Right hindlimb (tissue), 1 donor: ENCODE data around the gene ABCA3.
"Not testable (repeated sequence)": the region's sequence is repeated elsewhere in the genome, so short reads cannot be mapped to it uniquely, and the experiment has no call there.

Source experiments
- DNase-seq: peaks from one replicate; pipeline ENCODE4 v3.0.0-alpha.2; 2018

ABCA3 gene

DNA sequence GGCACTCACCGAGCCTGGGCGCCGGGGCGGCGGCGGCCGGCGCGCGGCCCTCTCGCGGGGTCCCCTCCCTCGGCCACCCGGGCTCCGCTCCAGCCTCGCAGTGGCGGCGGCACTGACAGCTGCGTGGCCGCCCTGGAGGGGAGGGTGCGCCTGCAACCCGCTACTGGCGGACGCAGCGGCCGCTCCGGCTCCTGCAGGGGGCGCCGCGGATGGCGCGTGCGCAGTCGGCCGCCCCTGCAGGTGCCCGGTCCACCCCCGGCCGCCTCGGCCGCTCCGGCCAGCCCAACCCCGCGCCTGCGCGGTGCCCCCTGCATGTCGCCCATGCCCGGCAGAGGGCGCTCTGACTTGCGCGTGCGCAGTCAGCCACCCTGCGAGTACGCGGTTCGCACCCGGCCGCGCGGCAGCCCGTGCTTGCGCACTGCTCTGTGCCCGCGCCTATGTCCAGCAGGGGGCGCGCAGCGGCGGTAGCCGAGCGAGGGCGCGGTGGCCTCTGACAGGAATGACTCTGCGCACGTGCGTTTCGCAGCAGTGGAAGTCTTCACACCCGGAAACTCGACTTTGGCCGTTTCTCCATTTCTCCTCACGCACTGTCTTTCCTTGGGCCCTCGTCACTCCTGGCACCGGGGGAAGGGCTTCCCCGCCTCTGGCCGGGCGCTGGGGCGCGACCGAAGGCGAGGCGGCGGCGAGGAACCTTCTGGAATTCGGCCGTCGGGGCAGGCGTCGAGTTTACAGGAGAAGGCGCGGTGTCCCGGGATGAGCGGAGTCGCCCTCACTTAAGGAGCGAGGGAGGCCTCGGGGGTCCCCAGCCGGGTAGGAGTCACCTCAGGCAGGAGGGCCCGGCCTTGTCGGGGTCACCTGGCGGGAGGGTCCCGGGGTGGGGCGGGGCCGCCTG, at the start of gene ABCA3:
ABCA3 (minus strand) TSS at position 165 of the 892 bp plus-strand sequence. CDS start 14,262 bp downstream, outside the sequence.
- DNase-seq = peak; percentile 98

DNA sequence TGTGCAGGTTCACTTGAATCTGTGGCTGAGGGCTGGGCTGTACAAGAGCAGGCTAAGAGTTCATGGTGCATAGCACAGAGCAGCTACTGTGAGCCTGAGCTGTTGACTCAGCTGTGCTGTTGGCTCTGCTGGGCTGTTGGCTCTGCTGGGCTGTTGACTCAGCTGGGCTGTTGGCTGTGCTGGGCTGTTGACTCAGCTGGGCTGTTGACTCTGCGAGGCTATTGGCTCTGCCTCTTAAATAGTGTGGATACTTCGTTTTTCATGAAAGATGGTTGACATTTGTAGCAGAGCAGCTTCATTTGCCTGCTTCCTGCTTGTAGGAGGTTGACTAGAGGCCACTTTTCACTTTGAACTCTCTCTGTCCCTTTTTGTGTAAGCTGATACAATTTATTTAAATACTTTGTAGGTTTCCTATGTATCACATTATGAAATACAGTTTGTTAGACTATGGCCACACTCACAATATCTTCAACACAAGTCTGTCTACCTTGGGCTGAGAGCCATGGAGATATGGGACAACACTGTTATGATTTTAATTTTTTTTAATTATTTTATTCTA, 48.4 kb upstream of the ABCA3 start:
- no peak for DNase-seq

DNA sequence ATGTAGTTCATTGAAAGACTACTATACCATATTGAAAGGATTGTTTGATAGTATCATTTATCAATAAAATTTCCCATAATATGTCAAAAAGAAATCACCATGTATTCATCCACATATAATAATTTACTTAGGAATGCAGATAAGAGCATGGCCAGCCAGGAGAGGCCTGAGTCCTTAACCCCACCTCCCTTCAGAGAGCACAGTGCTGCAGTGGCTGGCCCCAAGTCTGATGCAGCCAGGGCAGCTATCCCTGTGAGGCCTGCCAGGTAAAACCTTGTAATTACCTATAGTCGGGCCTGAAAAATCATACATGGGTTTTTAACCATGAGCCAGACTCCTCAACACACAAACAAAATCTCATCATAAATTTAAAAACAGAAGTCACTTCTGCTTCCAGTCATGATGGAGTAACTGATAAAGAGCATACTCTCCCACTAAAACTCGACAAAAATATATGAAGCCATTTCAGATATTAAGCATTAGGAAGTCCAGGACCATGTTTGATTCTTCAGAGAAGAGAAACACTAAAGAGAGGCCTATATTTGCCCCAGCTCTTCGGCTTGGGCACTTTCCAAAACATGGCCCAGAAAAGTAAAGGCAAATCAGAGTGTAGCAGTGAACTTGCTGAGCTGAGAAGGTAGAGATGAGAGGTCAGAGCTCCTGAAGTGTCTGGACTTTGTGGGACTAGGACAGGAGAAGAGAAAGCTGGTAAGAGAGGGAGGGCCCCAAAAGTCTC, 47.8 kb upstream of the ABCA3 start:
- DNase-seq = no peak

DNA sequence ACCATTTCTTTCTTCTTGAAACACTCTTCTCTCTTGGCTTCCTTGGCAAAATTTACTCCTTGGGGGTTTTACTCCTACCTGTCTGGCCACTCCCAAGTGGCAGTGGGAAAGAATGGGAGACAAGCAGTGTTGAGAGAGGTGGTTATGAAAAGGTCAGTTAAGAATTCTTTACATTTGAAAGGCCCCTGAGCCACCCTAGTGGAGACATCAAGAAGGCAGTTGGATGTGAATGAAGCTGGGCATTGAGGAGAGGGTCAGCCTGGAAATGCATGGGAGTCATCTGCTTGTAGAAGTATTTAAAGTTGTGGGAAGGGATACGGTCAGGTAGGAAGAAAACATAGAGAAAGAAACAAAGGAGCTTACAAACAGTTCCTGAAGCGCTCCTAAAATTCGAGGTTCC, 46.5 kb upstream of the ABCA3 start:
- DNase-seq = no peak

DNA sequence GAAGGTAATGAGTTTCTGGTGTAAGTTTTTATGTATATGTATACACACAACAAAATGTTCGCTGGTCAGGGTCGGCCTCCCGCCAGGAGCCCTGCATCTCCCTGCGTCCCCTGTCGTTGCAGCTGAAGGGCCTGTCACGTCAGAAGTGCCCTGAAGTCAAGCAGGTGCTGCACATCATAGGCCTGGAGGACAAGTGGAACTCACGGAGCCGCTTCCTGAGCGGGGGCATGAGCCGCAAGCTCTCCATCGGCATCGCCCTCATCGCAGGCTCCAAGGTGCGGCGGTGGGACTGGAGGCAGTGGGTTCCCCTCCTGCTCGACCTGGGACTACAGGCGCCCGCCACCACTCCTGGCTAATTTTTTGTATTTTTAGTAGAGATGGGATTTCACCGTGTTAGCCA, 45.5 kb upstream of the ABCA3 start:
- DNase-seq = not testable (repeated sequence)

DNA sequence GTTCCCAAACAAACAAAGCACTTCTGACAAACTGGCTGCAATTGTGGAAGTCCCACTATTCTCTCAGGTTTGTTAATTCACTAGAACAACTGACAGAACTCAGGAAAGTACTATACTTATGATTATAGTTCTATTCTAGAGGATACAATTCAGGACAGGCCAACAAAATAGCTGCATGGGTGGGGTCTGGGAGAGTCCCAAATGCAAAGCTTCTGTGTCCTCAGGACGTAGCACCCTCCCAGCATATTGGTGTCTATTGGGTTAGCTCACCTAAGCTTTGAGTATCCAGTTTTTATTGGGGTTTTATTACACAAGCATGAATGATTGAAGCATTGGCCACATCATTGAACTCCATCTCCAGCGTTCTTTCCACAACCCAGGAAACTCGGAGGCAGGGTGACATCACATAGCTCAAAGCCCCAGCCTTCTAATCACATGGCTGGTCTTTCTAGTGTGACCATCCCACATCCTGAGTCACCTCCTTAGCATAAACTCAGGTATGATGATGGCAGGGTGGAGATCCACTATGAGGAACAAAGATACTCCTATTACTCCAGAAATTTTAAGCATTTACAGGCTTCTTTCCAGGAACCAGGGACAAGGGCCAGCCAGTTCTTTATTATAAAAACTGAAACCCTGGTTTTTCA, 44.8 kb upstream of the ABCA3 start:
- DNase-seq = no peak

DNA sequence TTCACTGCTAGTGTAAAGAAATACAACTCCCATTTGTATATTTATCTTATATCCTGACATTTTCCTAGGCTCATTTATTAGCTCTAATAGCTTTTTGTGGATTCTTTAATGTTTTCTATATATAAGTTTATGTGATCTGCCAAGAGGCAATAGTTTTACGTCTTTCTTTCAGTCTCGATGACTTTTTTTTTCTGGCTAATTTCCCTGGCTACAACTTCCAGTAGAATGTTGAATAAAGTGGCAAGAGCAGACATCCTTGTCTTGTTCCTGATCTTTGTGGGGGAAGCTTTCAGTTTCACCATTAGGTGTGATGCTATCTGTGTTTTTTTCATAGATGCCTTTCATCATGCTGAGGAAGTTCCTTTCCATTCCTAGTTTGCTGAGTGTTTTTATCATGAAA, 43.9 kb upstream of the ABCA3 start:
- DNase-seq = no peak

DNA sequence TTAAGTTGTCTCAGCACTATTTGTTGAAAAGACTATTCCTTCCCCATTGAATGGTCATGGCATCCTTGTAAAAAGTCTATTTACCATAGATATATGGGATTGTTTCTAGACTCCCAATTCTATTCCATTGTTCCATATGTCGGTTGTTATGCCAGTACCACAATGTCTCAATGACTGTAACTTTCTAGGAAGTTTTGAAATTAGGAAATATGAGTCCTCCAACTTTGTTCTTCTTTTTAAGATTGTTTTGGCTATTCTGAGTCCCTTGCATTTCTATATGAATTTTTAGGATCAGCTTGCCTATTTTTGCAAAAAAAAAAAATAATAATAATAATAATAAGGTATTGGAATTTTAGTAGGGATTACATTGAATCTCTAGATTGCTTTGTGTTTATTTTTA, 43.0 kb upstream of the ABCA3 start:
- no peak for DNase-seq

DNA sequence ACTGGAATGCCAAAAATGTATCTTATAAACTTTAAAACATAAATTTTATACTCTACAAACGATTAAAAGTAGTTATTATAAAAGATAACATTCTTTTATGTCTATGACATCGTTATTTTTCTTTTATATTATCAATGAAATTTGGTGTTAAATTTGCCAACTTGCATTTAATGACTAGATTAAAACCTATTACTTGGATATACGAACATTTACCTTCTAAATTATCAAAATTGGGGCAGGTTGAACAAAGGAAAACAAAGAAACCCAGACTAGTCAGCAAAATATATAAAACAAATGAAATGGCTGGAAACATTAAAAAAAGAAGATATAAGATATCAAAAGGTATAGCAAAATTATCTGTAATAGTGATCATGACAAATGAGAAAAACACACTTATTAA, 34.1 kb upstream of the ABCA3 start:
- no peak for DNase-seq

DNA sequence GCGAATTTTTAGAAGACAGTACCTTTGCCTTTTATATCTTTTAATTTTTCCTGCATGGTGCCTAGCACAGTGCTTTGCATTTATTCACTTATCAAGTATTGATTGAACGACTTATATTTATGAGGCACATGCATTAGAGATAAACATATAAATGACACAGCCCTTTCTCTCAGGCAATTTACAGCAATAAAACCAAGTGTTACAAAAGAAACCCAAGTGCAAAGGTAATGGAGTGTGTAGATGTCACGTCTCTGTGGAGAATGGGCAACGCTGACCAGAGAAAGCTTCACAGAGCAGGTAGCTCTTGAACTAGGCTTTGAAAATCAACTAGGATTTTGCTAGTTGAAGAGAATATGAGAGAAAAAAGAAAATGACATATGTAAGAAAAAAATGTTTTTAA, 32.6 kb upstream of the ABCA3 start:
- DNase-seq = no peak

DNA sequence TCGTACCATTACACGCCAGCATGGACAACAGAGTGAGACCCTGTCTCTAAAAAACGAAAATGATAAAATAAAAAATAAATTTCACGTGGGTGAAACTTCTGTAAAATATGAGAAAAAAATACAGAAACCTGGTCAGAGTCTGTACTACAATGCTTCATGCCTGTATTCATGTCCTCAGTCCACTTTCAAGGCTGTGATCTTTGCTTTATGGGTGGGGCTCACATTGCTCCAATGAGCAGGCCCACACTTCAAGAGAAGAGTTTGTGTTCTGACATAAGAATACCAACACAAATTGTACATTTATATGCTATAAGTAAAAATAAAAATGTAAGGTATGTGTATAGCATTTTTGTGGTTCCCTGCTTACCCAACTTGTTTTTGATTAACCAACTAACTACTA, 32.2 kb upstream of the ABCA3 start:
- no peak for DNase-seq

DNA sequence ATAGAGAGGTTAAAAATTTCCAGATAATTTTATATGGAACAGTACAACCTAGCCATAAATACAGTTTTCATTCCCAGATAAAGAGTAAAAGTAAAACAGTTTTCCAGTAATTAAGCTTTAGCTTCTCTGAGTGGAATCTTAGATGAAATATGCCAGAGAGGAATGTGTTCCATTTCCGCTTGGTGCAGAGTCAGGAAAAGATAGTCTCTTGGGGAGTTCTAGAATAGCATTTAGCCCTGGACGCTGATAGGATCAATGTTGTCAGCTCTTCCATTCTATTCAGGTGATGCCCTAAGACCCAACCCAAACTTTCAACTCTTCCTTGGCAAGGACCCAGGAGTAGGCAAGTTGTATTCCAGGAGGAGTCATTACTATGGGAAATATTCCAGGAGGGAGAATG, 30.9 kb upstream of the ABCA3 start:
- DNase-seq = peak; percentile 24

DNA sequence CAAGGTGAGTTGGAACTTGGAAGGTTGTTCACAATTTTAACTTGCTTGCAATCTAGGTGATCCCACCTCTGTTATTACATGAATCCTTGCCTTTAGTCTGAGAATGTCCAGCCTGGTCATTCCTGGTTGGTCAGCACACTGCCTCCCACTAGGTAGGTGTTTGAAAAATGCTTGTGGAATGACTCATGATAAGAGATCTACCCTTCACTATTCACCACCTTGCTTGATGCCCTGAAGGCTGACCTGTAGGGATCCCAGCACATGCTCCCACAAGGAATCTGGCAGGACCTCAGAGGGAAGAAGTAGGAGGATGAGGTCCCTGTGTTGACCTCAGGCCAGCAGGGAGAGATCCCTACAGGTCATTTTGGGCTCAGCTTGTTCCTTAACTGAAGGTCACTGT, 30.2 kb upstream of the ABCA3 start:
- DNase-seq = no peak

DNA sequence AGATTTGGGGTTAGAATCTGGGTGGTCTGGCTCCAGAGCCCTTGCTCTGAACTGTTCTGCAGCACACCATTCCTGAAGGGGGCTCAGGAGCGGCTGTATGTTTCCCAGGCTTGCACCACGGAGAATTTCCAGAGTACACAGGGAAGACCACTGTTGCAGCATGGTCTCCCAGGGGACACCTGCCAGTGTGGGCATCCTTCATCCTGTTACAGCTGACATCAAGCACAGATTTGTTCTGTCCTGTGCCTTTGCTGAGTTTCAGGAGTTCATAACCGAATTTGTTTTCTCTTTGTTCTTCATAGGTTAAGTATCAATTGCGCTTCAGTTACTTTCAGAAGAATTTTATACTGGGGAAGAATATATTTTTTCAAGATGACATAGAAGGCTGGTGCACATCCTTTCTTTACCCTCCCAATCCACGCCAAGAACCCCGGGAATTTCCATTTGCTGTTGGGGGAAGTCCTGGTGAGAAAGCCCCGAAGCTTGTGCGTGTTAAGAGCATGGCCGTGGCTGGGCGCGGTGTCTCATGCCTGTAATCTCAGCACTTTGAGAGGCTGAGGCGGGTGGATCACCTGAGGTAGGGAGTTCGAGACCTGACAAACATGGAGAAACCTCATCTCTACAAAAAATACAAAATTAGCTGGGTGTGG, 26.3 kb upstream of the ABCA3 start:
- DNase-seq = no peak

DNA sequence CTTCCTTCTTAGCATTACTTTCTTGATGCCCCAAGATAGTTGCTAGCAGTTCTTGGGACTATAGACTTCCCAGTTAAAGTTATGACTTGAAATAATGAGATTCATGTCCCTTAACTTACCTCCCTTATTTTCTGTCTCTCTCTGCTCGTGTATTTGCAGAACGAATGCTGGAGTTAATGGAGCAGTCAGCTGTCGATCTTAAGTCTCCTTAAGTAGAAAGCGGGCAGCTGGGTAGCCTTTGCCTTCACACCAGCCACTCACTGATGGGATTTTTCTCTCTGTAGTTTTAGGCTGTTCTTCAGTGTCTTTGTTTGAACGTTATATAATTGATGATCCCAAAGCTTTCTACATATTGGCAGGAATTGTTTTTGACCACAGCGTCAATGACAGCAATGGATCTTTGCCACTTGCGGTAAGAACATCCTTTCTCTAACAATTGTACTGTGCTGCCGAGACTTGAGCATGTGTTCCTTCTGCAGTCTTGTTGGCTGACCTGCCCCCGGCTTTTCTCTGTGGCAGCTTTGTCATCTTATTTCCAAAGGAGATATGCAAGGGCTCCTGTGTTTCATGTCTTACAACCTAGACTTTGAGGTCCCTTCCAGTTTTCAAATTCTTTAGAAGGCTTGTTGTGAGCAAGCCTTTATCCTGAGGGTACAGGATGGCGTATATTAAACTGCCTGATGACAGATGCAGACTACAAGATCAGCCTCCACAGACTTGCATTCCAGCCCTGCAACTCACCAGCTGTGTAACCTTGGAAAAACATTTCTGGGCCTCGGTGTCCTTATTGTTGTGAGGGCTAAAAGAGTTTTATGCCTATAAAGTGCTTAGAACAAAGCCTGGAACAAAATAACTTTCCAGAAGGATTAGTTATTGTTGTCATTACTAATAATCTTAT, 25.1 kb upstream of the ABCA3 start:
- no peak for DNase-seq

DNA sequence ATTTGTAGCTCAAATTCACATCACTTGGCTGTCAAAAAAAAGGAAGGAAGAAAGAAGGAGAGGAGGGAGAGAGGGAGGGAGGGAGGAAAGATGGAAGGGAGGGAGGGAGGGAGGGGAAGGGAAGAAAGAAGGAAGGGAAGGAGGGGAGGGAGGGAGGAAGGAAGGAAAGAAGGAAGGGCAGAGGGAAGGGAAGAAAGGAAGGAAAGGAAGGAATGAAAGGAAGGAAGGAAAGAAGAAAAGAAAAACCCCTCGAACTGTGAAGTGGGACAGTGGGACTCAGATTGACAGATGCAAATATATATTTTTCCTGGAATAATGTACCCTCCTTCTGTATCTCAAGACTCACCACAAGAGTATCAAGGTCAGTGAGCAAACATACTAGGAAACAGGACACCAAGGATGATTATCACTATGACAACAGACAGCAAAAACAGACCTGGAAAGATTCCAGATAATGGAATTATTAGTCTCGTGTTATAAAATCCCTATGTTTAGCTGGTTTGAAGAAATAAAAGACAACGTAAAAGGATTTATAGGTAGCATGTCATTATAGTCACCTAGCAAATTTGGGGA, 24.2 kb upstream of the ABCA3 start:
- no peak for DNase-seq

DNA sequence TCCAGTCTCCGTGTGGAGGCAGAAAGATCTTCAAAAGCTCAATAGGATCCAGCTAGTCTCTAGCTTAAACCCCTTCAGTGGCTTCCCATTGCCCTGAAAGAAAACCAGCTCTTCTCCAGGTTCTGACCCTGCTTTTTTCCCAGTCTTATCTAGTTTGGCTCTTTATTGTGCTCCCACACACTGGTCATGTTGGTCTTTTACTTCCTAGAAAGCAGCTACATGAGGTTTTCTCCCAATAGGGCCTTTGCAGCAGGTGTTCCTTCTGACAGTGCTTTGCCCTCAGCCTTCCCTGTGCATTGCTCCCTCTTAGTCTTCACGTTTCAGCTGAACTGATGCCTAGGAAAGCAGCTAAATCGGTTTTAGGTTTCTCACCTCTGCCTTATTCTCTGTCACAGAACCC, 21.7 kb upstream of the ABCA3 start:
- DNase-seq = no peak

DNA sequence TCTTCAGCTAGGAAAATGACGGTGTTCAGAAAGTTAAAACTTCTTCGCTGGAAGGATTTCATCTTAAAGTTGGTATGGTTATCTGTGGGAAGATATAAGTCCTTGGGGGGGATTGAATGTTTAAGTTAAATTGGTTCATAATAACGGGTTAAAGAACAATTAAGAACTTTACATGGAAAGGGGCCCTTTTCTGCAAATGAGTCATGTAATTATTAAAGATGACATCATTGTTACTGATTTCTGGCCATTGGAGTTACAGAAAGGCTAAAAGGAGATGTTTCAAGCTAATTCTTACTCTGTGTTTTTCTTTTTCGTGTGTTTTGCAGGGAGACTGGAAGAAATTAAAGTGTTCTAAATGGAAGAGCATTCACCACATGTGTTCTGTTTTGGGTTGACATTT, 20.6 kb upstream of the ABCA3 start:
- no peak for DNase-seq

DNA sequence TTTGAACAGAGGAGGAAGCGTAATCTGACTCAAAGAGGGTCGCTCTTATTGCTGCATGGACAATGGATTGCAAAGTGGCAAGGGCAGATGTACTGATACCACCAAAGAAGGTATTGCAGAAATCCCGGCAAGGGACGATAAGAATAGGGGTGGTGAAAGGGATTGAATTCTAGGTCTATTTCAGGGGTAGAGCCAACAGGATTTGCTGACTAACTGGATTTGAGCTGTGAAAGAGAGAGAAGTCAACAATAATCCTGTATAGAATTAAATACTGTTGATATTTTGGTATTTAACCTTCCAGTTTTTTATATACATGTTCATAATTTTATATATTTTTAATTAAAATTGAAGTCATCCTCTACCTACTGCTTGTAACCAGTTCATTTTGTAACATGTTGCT, 19.4 kb upstream of the ABCA3 start:
- no peak for DNase-seq

DNA sequence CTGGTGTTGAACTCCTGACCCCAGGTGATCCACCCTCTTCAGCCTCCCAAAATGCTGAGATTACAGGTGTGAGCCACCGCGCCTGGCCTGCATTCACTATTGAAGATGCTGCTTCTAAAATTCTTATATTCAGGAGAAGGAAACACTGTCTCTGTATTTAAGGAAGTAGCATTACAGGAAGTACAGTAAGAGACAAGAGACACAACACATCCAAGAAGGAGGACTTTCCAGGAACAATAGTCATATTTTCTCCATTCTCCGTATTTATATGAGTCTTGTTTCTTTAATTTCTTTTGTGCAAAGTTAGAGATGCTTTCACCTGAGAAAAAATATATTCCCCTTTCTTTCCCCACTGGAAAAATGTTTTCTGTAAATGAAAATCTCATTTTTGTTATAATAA, 18.3 kb upstream of the ABCA3 start:
- DNase-seq = no peak

DNA sequence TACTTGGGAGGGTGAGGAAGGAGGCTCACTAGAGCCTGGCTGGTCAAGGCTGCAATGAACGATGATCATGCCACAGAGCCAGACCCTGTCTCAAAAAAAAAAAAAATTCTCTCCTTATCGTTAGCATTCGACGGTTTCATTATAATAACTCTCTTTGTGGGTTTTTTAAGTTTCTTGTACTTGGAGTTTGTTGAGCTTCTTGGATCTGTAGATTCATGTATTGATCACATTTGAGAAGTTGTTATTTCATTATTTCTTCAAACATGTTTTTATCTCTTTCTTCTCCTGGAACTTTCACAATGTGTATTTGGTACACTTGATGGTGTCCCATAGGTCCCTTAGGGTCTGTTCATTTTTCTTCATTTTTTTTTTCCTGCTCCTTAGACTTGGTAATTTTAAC, 16.8 kb upstream of the ABCA3 start:
- DNase-seq = no peak

DNA sequence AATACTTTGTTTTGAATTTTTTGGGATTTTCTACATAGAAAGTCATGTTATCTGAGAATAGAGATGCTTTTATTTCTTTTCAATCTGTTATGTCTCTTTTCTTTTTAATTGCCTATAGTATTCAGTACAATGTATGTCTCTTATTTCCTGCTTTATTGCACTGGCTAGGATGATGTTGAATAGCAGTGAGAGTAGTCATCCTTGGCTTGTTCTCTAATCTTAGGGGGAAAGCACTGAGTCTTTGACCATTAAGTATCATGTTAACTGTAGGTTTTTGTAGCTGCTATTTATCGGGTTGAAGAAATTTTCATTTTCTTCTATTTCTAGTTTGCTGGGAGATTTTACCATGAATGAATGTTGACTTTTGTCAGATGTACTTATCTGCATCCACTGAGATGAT, 10.0 kb upstream of the ABCA3 start:
- no peak for DNase-seq
